Measurements from ENCODE around the gene FADD.
"Not testable (repeated sequence)": the region's sequence is repeated elsewhere in the genome, so short reads cannot be mapped to it uniquely, and the experiment has no call there.

Gene FADD

GRCh38 chr11:70205766-70206165, 2.7 kb downstream of the FADD start:
- DNase-seq = no peak

GRCh38 chr11:70206226-70206981, 3.3 kb downstream of the FADD start:
- DNase-seq = no peak

- DNase-seq = no peak
Observed at GRCh38 chr11:70206982-70207376, 3.9 kb downstream of the FADD start.

DNA sequence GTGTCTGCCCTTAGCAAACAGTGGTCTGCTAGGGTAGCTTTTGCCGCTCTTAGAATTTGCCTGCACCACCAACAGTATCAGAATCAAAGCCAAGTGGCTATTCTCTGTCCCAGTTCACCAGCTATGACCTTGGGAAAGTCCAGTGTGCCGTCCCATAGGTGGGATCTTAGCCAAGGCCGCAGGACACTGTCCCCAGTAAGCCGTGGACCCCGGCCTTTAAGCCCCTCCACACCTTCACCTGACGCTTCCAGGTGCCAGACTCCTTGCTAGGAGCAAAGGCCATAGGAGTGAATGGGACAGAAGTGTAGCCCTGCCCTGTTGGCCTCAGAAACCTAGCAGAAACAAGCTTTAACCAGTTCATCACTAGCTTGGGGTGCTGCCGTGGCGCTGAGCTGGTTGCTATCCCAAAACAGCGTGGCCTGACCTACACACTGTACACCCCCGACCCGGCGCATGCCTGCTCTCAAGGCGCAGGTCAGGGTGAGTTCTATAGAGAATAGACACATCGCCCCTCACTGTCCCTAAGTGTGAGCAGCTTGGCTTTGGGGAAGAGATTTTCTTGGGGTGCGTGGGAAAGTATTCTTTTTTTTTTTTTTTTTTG, 4.5 kb downstream of the FADD start:
- no peak for DNase-seq

DNA sequence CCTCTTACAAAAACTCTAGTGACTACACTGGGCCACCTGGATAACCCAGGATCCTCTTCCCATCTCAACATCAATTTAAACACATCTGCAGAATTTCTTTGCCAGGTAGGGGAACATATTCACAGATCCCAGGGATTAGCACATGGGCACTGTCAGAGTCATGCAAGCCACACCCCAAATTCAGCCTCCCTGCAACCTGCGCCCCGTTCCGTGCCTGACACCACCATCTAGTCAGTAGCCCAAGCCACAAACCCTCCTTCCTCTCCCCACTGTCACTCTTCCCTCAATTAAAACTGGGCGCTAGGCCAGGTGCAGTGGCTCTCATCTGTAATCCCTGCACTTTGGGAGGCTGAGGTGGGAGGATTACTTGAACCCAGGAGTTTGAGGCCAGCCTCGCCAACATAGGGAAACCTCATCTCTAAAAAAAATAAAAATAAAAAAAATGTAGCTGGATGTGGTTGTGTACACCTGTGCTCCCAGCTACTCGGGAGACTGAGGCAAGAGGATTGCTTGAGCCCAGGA, 6.4 kb downstream of the FADD start:
- DNase-seq = no peak

DNA sequence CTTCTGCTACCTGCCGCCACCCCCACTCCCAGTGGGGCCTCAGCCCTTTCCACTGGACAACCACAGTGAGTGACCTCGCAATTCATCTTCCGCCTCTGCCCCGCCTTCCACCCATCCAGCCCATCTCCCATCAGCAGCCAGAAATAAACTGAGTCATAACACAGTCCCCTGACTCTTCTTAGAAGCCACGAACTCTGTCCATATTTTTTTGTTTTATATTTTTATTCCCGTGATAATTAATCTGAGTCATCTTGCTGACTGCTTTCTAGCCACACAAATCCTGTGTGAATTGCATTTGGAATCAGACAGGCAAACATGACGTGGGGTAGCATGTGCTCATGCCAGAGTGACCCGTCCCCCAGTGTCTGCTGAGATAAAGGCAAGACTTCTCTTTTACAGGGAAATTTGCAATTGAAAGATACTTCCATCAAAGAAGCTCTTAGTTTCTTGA, 7.0 kb downstream of the FADD start:
- DNase-seq = no peak

GRCh38 chr11:70210530-70210929, 7.4 kb downstream of the FADD start:
- DNase-seq = no peak

- DNase-seq = no peak
Observed at GRCh38 chr11:70212227-70212811, 9.2 kb downstream of the FADD start.

DNA sequence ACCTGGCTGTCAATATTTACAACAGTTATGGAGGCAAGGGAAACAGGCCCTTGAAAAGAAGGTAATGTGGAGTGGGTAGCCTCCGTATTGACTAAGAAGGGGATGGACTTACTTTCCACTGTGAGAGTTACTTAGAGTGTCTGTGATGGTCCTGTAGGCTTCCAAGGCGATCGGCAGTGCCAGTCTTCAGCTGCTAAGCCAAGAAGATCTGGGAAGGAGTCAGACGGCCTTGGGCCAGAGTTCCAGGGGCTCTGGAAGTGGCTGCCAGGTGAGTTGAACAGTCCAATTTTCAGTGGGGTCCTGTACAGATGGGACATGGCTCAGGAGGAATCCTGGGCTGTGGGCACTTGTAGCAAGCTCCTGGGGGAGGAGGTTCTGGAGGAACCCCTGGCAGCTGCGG, 14.3 kb downstream of the FADD start:
- not testable (repeated sequence) for DNase-seq

GRCh38 chr11:70218076-70218475, 15.0 kb downstream of the FADD start:
- DNase-seq = not testable (repeated sequence)

DNA sequence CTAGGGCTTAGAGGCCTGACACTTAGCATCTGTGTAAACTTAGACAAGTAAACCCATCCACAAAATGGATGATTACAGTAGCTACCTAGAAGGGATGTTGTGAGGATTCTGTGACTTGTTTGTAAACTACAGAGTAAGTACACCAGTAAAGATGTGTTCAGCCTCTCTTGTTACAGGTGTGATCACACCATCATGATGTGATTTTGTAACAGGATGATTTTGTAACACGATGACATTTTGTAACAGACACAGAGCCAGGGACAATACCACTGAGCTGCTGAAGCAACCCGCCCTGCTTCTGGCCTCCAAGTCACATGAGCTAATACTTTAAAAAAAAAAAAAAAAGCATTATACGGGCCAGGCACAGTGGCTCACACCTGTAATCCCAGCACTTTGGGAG, 17.0 kb downstream of the FADD start:
- no peak for DNase-seq

DNA sequence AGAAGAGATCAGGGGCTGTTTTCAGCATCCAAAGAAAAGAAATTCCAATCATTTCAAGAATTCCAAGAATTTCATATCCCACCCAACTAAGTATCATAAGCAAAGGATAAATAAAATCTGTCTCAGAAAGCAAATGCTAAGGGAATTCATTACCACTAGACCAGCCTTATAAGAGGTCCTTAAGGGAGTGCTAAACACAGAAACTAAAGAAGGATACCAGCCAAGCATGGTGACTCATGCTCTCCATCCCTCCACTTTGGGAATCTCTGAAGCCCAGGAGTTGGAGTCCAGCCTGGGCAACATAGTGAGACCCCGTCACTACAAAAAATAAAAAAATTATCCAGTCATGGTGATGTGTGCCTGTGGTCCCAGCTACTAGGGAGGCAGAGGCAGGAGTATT, 17.8 kb downstream of the FADD start:
- DNase-seq = no peak

DNA sequence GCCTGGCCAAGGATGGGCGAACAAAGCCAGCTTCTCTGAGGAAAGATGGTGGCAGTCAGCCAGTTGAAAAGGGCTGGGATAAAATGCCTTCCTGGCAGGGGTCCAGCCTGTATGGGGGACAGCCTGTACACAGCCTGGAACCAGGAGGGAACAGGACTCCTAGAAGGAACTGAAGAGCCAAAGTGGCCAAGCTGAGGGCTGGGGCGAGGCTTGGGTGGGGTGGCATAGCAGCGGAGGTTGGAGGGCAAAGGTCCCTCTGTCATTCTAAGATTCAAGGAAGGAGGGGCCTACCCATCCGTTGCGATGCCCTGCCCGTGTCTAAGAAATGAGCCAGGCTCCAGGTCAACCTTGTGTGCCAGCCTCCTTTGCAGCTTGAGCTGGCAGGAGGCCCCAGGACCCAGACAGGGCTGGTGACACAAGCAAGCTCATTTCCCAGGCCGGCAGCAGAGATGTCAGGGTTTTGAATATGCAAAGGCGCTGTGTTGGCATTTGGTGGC, 22.6 kb downstream of the FADD start:
- DNase-seq = no peak

DNA sequence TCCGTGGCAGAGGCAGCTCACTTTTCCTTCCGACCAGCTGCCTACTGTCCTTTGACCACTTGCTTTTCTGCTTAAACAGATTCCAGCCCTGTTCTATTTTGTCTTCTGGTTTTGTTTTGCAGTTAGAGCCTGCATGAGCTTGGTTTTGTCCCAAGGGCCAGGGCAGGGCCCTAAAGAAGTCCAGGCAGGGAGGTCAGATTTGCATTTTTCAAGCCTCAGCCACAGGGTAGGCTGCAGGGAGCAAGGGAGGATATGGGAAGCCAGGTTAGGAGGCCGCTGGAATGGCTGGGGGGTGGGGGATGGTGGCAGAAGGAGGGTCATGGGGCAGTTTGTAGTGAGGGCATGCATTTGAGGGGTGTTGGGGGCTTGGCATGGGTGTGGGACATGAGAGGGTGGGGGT, 23.1 kb downstream of the FADD start:
- DNase-seq = no peak

- DNase-seq = no peak
Observed at GRCh38 chr11:70226967-70227366, 23.9 kb downstream of the FADD start.

DNA sequence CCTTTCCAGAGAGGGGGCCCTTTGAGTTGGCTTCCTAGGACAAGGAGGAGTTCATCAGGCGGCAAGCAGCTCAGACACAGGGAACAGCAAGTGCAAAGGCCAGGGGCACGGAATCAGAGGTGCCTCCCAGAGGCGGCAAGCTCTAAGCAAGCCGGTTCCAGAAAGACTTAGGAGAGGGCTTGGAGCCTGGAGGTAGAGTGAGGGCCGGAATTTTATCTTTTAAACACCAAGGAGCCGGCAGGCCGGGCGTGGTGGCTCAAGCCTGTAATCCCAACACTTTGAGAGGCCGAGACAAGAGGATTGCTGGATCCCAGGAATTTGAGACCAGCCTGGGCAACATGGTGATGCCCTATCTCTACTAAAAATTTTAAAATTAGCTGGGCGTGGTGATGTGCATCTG, 26.6 kb downstream of the FADD start:
- no peak for DNase-seq

GRCh38 chr11:70230151-70230839, 27.2 kb downstream of the FADD start:
- DNase-seq = no peak

DNA sequence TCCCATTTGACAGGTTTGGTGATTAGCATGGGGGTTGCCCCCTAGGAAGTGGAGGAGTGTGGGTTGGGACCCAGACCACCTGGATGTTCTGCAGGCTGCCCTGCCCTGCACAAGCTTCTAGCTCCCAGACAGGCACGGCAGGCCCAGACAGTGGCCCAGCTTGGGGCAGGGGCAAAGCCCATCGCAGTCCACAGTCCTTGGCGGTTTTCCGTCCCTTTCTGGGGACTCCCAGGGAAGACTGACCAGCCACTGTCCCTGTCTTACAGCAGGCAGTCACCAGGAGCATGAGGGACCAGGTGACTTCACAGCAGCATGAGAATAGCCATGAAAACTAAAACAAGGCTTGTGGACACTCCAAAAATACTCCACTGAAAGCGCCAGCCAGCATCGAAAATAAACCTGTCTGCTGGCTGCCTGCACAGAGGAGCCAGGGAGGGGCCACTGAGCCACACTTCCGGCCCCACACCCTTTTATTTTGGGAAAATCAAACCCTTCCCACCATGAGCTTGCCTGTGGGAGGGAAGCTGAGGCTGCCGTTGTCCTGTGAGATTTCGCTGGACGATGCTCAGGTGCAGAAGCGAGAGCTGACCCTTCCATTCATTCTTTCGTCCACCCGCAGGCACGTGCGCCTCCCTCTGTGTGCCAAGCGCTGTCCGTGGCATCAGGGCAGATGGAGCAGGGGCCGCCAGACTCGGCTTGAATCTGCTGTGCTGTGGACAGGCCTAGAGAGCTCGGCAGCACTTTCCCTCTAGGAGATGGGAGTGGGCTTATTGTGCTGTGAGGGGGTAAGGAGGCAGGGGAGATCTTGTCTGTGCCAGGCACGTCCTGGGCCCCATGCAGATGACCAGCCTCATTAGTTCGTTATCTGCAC, 28.0 kb downstream of the FADD start:
- DNase-seq = no peak

DNA sequence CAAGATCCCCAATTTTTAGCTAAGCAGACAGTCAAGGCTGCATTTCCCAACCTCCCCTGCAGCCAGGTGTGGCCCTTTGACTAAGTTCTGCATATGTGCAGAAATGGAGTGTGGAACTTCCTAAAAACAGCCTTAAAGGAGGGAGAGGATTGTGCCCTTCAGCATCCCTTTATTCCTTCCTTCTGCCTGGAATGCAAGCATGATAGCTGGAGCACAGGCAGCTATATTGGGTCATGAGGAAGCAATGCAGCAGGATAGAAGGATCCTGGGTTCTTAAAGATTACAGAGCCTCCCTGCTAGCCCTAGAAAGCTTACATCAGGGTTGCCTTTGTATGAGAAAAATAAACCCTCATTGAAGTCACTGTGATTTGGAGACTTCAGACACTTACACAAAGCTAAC, 29.9 kb downstream of the FADD start:
- no peak for DNase-seq

DNA sequence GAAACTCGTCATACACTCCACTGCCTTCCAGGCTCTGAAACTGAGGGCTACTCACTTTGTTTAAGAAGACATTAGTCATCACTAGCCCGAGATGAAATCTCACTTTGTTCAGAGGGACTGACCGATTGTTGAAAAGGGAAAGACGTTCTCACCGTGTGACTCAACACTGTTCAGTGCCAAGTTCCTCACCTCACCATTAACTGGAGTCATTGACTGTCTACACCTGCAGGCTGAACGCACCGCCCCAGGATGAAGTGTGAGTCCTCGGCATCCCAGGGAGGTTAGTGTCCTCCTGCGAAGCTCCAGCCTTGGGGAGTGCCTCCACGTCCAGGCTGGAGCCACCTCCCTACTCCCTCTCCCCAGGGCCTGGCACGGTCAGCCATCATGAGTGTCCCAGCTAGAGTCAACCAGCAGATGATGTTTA, 30.4 kb downstream of the FADD start:
- DNase-seq = no peak

GRCh38 chr11:70233962-70234361, 30.9 kb downstream of the FADD start:
- DNase-seq = no peak

GRCh38 chr11:70240337-70240736, 37.2 kb downstream of the FADD start:
- no peak for DNase-seq
